DMS 273 (cell line): ENCODE measurements around the gene HOXC12.
A peak's percentile ranks its signal among the peaks of the same experiment; 100 is the strongest.

Experiments used
- DNase-seq: peaks from one replicate; lab custom pipeline; 2025; ENCODE audit not compliant: unreplicated experiment; lab: John Stamatoyannopoulos, UW

The HOXC12 gene, protein sequence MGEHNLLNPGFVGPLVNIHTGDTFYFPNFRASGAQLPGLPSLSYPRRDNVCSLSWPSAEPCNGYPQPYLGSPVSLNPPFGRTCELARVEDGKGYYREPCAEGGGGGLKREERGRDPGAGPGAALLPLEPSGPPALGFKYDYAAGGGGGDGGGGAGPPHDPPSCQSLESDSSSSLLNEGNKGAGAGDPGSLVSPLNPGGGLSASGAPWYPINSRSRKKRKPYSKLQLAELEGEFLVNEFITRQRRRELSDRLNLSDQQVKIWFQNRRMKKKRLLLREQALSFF

DNA sequence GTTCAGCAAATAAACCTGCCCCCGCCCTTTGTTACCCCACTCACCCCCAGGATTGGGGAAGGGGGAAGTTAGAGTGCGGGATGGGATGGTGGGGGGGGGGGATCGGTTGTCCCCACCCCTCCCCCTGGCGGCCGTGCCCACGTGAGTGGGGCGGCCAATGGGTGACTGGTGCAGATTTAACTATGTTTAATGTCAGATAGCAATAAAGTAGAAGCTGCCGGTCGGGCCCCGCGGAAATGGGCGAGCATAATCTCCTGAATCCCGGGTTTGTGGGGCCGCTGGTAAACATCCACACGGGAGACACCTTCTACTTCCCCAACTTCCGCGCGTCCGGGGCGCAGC, at the start of gene HOXC12:
Gene HOXC12 (plus strand): TSS at position 210 of the 342 bp plus-strand sequence. CDS start 27 bp downstream, at position 237.
- peak; percentile 24 for DNase-seq

DNA sequence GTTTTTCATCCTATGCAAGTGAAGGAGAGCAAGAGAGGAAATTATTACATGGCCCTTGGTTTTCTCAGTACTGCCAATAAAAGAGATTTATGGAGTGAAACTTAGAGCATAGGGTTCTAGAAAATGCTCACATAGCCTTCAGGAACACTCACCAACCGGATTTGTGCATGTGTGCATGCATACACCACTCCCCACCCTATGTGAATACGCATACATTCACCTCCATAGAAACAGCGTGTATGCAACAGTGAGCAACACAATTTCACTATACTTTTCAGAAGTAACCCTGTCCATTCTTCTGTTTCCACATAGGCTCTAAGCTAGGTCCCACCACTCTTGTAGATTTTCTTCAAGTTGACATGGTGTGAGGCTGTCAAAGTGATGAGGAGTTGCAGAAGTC, 47.6 kb upstream of the HOXC12 start:
- DNase-seq = no peak

DNA sequence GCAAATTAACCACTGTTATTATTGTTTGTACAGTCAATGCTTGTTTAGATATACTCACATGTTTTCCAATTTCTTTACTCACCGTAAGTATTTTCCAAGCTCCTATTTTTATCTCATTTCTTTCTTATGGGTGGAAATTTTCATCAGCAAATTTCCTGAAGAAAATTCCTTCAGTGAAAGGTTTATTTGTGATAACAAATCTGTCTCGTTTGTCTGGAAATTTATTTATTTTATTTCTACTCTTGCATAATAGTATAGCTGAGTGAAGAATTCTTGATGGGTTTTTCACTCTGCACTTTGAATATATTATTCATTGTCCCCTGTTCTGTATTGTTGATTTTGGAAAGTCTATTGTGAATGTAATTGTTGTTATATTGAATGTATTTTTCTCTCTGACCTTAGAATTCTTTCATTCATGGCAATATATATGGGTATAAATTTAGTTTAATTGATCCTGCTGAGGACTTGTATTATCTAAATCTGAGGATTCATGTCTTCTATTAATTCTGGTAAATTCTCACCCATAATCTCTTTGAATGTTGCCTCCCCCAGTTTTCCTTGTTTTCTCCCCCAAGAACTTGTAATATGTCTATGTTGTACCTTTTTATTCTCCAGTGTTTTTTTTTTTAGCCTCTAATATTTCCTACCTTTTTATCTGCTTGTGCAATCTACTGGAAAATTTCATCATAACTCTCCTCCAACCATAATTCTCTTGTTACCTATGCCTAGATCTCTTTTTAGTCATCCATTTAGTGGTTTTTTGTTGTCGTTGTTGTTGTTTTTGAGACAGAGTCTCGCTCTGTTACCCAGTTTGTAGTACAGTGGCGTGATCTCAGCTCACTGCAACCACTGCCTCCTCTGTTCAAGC, 37.7 kb upstream of the HOXC12 start:
- DNase-seq = no peak

DNA sequence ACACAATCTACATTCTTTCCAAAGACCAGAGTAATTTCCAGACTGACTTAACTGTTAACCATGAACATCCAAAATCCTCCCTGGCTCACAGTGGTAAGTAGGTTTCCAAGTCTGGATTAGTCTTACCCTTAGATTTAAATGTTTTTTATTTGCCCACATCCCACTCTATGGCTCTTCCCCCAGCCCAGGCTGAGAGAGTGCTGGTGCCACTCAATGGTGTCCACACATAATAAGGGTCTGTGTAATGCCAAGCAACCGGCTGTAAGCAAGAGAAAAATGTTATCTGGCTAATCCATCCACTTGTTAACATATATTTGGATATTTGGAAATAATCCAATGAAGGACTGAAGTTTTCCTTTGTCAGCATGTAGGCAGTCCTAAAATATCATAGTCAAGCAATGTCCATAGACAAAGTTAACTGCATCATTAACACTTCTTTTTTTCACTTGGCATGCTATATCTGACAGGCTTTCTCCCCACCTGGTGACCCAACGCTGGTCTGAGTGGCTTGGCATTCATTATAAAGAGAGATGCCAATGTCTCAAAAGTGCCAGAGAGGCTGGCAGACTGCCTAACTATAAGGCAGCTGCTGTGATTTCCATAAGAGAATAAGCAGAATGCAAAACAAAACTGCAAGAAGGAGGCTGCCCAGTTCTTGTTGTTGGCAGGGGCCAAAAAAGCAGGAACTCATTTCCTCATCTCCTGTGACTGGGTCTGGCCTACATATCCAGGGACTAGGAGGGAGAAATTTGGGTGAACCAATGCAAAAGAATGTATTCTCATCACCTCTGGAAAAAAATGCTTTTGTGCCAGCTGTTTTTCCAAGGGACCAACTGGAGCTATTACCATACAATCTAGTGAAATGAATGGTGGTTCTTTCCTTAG, 29.9 kb upstream of the HOXC12 start:
- peak; percentile 50 for DNase-seq

DNA sequence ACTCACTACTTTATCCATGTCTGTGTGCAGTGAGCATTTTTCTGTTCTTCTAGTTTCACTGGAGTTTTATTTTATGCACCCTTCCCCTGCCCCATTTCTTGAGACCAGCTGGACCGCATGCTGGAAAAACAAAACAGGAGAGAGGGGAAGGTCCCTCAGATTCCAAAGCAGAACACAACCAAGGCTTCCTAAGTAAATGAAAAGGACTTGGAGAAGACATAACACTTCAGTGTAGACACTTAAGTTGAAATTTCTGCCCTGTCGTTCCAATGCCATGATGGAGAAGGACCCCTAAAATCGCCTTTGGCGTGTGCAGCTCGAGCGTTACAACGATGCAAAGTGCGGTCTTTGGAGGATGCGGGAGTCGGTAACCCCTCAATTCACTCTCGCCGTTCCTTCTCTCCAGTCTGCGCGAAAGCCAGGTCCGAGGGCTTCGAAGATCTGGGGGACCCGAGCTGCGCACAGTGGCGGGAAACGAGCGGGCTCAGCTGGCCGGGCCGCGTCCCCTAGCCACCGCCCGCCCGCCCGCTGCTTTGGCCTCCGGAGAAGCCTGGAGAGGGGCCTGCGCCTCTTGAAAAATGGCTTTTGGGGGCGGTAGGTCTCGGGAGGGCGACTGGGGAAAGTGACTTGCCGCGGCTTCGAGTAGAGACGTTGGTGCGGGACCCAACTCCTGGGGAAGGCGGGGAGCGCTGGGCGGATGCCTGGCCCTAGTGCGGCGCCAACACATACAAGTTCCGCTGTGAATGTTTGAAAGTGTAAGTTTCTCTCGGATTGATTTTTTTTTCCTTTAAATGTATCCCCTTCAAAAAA, 27.3 kb upstream of the HOXC12 start:
- DNase-seq = no peak

DNA sequence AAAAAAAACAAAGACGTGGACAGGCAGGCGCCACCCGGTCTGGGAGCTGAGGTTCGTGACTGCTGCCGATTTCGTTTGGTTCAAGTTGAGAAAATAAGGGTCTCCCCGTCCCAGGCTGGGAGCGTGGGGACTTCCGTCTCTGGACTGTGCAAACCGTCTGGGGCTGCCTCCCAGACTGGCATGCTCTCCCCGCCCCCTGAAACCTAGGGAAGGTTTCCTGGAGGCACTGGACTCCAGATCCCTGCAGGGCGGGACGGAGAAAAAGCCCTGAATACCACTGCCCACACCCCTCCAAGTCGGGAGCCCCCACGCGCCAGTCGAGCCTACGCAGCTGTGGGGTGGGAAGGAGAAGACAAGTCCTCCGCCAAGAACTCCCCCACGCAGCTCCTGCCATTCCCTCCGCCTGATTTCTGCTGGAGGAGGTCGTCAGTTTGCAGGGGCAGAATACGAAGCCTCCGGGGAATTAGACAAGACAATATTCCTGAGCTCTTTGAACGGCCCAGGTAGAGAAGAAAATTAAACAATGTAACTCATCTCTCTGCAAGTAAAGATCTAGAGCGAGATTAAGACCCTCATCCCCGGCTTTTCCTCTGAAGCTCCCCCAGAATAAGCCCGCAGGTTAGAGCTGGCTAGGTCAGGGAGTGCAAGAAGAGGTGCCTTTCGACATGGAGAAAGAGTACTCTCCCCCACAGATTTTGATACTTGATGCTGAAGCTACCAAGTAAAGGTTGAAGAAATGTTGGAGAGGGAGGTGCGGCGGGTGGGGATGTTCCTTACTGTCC, 26.5 kb upstream of the HOXC12 start:
- DNase-seq = no peak

DNA sequence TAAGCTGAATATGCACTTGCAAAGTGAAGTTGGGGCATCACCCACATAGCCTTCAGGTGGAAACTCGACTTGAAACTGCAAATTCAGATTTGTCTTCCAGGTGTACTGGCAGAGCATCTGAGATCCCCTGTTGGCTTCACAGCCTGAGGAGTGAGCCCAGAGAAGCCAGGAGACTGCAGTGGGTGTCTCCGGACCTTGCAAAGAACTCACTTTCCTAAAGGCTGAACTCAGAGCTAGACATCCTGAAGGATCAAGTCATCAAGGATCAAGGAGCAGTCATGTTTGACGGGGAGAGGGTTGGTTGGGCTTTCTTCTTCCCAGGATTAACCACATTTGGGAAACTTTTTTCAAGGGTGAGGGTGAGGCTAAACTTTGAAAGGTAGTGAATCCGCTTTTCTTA, 25.2 kb upstream of the HOXC12 start:
- DNase-seq = no peak

DNA sequence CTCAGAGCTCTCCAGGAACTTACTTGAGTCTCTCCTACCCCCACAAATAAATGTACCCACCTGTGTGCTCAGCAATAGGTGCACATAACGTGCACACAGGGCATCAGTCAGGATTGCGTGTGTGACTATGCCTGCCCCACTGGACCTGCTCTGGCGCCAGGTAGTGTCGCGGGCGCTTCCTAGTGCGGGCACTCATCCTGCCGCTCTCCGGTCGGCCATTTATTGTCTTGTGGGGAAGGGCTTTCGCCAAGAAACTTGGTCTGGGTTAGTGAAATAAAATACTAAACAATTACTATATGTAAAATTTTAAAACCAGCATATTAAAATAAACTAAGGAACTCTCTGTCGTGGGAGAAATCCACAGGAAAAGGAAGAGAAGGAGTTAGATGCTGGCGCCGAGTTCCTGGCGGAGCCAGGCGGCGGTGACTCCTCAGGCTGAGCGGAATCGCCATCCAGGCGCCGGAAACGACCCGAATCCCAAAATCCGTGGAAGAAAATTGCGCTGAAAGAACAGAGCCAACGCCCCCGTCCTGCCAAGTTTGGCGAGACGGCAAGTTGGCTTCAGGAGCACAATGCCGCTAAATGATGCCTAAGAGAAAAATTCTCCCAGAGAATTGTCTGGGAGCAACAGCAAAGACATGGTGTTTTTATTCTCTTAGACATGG, 24.0 kb upstream of the HOXC12 start:
- DNase-seq = no peak

DNA sequence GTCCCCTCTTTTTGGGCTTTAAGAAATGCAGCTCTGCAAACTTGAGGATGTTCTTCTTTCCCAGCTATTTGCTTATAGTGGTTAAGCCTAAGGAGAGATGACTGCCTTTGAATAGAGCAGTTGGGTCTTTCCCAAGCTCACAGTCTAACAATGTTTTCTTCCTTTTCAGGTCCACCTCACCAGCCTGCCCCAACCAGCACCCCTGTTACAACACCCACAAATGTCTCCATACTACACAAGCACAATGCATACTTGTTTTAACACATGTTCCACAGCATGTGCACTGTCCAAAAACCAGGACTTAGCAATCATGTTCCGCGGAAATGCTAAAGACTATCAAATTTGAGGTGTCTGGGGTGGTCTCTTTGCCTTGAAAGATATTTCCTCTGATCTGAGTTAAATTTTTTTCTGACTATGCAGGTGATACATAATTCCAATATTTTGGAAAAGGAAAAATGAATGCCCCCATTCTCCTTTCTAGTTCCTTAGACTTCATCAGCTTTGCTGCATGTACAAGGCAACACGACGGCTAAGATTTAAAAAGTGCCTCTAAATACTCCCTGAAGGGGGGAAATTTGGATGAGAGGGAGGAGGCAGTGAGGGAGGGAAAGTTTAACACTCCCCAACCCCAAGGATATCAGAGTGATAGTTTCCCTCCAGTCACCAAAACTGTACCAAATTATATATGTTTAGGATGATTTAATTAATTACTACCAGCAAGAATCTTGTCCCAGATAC, 22.7 kb upstream of the HOXC12 start:
- no peak for DNase-seq

DNA sequence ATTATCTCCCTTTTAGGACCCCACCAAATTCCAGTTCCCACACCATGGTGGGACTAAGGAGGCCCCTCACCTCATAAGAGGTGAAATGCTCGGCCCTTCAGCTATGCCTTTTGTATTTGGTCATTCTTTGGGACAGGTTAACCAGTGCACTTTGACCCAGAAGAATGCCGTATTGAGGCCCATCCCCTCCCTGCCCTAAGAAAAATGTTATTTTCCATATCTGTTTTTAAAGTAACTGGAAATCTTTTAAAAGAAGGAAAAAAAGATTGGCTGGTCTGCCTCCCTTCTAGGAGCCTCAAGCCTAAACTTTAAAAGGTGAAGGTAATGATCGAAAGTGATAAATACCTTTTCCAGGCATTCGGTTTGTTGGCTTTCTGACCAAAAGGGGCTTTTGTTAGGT, 21.8 kb upstream of the HOXC12 start:
- DNase-seq = no peak

DNA sequence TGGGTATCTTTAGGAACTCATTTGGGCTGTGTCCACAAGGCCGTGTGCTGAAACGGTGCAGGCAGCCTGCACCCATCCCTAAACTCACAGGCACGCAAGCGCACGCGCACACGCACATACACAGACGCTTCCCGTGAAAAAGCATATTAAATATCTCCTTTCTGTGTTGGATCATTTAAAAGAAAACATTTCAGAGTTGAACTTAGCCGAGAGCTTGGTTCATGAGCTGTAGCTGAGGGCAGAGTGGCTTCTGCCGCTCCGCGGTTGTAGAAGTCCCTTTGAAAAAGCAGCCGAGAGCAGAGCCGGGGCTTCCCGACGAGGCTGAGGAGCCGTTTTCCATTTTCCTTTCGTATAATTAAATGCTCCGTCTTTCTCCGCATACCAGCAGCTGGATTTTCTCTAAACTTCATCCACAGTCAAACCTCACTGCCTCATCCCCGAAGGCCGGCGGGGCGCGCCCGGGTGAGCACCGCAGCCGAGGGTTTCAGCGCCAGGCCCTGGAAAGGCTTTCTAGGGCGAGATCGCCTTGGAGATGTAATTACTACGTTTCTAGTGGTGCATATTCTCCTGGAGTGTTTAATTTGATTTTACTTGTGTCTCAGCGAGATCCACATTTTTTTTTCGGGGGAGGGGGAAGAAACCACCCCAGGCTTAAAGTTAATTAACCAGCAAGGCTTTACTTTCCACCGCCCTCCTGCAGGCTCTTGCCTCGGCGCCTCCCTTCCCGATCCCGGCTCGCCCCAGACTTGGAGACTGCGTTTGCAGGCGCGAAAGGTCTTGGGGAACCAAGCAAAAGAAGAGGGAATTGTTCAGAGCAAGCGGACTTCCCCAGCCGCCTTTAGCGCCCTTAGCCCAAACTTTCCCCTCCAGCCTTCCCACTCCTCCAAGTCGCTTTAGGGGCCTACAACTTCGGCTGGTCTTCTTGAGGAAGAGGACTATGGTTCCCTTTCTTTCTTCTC, 19.0 kb upstream of the HOXC12 start:
- DNase-seq = no peak

DNA sequence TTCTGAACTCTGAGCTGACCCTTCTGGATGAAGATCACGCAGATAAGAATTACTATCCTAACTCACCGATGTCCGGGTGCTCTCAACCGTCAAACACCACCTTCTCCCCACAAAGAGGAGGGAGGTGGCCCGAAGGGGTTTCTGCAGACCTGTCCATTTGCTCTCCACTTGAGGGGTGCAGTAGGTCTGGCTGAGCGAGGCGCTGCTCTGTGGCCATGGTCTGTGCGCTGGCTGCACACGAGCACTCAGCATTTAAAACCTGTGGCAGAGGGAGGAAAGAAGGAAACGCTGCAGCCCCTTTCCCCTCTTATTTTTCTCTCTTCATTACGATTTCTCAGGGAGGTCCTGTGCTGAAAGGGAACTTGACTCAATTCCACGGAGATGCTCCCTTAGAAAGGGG, 17.6 kb upstream of the HOXC12 start:
- DNase-seq = no peak

DNA sequence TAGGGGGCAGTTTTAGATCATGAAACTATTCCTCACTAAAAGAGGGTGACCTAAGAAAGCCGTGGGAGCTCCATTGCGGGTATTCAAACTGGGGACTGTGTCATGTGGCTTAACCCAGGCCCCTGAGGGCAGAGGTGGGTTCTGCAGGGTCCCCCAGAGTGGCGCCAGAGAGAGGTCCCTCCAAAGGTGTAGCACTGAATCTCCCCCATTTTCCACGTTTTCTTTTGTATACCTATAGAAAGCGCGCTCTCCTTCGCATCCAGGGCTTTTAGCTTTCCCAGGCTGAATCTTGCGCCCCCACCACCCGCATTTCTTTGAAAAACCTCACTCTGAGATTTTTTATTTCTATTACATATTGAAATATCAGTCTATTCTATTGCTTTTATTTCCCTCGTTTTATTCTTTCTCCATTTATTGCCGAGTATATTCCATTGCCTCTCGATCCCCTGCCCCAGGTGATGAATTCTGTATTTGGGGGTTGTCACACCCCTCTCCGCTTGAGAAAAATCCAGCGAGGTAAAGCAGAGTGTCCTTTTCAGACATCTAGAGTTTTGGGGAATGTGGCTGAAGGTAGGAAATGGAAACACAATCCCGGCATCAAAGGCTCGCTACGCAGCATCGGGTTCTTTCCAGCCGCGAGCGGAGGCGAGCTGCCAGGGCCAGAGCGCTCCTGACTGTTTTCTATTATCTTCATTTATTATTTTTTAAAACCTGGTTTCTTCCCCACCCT, 16.9 kb upstream of the HOXC12 start:
- no peak for DNase-seq

DNA sequence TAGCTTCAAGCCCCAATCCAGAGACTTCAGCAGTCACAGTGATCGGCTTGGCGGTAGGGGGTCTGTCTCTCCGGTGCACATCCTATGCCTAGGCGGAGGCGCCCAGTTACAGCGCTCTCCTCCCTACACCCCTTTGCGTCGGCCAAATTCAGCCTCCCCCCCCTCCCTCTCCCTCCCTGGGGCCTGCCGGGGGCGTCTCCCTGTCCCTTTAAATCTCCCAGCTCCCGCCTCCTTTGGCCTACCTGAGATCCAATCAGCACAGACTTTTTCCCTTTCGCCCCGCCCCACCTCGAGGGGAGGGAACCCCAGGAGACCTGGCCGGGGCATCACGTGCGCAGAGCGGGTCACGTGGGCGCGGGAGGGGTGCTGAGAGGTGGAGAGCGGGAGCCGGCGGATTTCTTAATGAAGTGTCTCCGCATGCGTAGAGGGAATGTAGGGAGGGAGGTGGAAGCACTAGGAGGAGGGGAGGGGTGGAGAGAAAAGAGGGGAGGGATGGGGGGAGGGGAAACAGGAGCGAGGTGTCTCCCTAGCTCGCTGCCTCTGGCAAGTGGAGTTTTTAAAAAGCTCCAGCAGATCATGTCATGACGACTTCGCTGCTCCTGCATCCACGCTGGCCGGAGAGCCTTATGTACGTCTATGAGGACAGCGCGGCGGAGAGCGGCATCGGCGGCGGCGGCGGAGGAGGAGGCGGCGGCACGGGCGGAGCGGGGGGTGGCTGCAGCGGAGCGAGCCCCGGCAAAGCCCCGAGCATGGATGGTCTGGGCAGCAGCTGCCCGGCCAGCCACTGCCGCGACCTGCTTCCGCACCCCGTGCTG, 16.2 kb upstream of the HOXC12 start, which contains the start of gene HOXC13:
Gene HOXC13 (plus strand): TSS at position 506 of the 815 bp plus-strand sequence. CDS start 76 bp downstream, at position 582.
- DNase-seq = peak; percentile 97

DNA sequence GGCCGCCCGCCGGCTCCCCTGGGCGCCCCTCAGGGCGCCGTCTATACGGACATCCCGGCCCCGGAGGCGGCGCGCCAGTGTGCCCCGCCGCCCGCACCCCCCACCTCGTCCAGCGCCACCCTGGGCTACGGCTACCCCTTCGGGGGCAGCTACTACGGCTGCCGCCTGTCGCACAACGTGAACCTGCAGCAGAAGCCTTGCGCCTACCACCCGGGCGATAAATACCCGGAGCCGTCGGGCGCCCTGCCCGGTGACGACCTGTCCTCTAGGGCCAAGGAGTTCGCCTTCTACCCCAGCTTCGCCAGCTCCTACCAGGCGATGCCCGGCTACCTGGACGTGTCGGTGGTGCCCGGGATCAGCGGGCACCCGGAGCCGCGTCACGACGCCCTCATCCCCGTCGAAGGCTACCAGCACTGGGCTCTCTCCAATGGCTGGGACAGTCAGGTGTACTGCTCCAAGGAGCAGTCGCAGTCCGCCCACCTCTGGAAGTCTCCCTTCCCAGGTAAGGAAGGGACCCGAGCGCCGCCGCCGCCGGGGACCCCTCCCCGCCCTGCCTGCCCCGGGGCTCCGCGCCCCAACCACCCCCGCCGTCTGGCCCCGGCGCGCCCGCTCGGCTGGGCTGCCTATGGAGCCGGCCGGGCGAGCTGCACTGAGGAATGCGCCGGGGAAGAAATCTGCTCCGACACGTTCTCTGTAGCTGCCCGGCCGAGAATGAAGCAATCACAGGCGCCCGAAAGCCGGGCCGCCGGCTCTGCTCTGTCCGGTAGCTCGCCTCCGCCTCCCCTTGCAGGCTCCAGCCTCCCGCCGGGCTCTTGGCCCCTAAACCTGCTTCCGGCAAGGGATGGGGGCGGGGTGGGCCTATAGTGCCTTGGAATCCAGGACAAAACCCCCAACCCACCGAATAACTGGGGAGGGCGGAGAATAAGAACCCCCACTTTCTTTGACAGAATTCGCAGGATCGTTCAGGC, 15.3 kb upstream of the HOXC12 start:
- peak; percentile 49 for DNase-seq
